Psoas muscle (tissue), 8 donors: Measurements from ENCODE around the gene TAB3. TPM values are rescaled to one million over a fixed set of nuclear protein-coding genes. Genes with fewer than 3 reads are reported as not detected.

Source experiments
- ATAC-seq, 4 donors: fragments of 200-7000 bp; cut with Tn5 transposase; one replicate each; pipeline ENCODE4 v1.9.1; 2020; ENCODE audit warnings: moderate library complexity in 3 of 4, mild to moderate bottlenecking in 2 of 4
- DNase-seq, 2 donors: peaks; one replicate each; pipeline ENCODE4 v3.0.0-alpha.2; 2020
- H3K27ac ChIP-seq: fragments of 200-600 bp; one replicate; pipeline ENCODE4 v1.8.0; 2022
- H3K27me3 ChIP-seq, 3 donors: fragments of 200-600 bp in 1 of 3; one replicate each; pipeline versions ENCODE4 v1.6.1 to v1.8.0; 2013 to 2022; ENCODE audit warnings: low read length in 2 of 3, mild to moderate bottlenecking in 2 of 3, moderate library complexity in 1 of 3; ENCODE audit not compliant: insufficient read depth in 3 of 3
- H3K36me3 ChIP-seq, 2 donors: fragments of 200-600 bp in 1 of 2; one replicate each; pipeline versions ENCODE4 v1.6.1 to v1.8.0; 2013 to 2022; ENCODE audit warnings: low read depth in 1 of 2, mild to moderate bottlenecking in 1 of 2, moderate library complexity in 1 of 2; ENCODE audit not compliant: insufficient read depth in 1 of 2
- H3K4me1 ChIP-seq: fragments of 200-600 bp; one replicate; pipeline ENCODE4 v1.8.0; 2022
- H3K4me3 ChIP-seq: fragments of 200-600 bp; one replicate; pipeline ENCODE4 v1.8.0; 2022; ENCODE audit warnings: mild to moderate bottlenecking
- H3K9me3 ChIP-seq: fragments of 200-600 bp; one replicate; pipeline ENCODE4 v1.8.0; 2022
- CTCF ChIP-seq: fragments of 200-600 bp; IDR thresholded peaks from one replicate; pipeline ENCODE4 v1.8.0; 2022; ENCODE audit warnings: antibody characterized with exemption
- WGBS, 3 donors: extraction: QIAGEN DNeasy Blood & Tissue Kit; methylation state at CpG; one replicate each; pipeline versions ENCODE4 v1.1.6 to v1.1.7; 2013; 5-methylcytosine and 5-hydroxymethylcytosine counted together
- intact Hi-C, 2 donors: fragments of 100-400 bp; cut with DNase I; formaldehyde crosslinking; loops; one replicate each; pipeline versions ENCODE4 v1.11.0 to v1.14.2; 2022
- polyA plus RNA-seq, 3 donors: library from polyadenylated mRNA; stranded (reverse); fragments of 200-250 nt; gene quantifications; one replicate each; pipeline ENCODE4 v1.2.3, GENCODE V29; 2013
- total RNA-seq, 4 donors: library from RNA; stranded (reverse); fragmentation: NEBNext Ultra II Directional in 2 of 4; extraction: Animal tissue kit (Norgen Biotek cat#: 25700) in 2 of 4; gene quantifications; one replicate each; pipeline versions ENCODE4 v1.2.1 to v1.2.4, GENCODE V29; 2021 to 2023
- donor health status: healthy with polysubstance abuse.
- donor health status: DM: no; HTN: no; CAD: no; lungs with moderate emphysema.
- donor health status: Bipolar disorder and iron deficiency.
- donor health status: healthy.
- donor health status: DM: yes; HTN: yes; CAD: no.
- donor health status: DM: no; HTN: no; CAD: no.
- donor health status: DM: no; HTN: no; CAD: no.
- donor health status: DM: yes; HTN: yes; CAD: no.

The TAB3 gene
- total and polyA plus RNA-seq, 7 donors = 4.9 to 15.7 (median 12.3) TPM

- Histone ChIP-seq H3K27ac (no peak overlapping the region), H3K36me3 (no peaks in the 10 kb centered on the region), H3K4me3 (no peak overlapping the region), H3K27me3 (no peaks in the 10 kb centered on the region), H3K4me1 (no peaks in the 10 kb centered on the region), H3K9me3 (peaks cover 9% of the 10 kb centered on the region)
- DNase-seq = no peak
- intact Hi-C loops = no loop called here
- no peak for TF ChIP-seq CTCF
- ATAC-seq = no peak
- 69 to 79% (median 77%) methylated on average over 6 of the region's 6 CpGs for WGBS, 3 donors
Measured at GRCh38 chrX:30930679-30931078, 41.6 kb upstream of the TAB3 start.

- intact Hi-C loops = no loop called here
- H3K27me3 ChIP-seq = no peaks in the 10 kb centered on the region
- TF ChIP-seq CTCF = no peak
- DNase-seq (no peak), ATAC-seq (no peak)
- no peaks in the 10 kb centered on the region for H3K4me1 ChIP-seq
- 40 to 100% (median 93%) methylated on average over 1 of the region's 1 CpG for WGBS, 3 donors
- H3K9me3 ChIP-seq = peaks cover 9% of the 10 kb centered on the region
- H3K4me3 ChIP-seq = no peak overlapping the region
- H3K27ac ChIP-seq = no peak overlapping the region
- no peaks in the 10 kb centered on the region for H3K36me3 ChIP-seq
Measured at GRCh38 chrX:30930143-30930542, 41.1 kb upstream of the TAB3 start.

- 87 to 88% (median 88%) methylated on average over 3 of the region's 3 CpGs for WGBS, 3 donors
- no peak overlapping the region for H3K4me3 ChIP-seq
Measured at GRCh38 chrX:30920271-30920670, 31.2 kb upstream of the TAB3 start.

GRCh38 chrX:30918480-30918879 is 29.4 kb upstream of the TAB3 start:
- WGBS, 3 donors = 89 to 96% (median 91%) methylated on average over 1 of the region's 1 CpG
- no peaks in the 10 kb centered on the region for H3K36me3 ChIP-seq
- H3K27me3 ChIP-seq = peaks cover 0 to 11% (median 0%) of the 10 kb centered on the region in 3 donors
- TF ChIP-seq CTCF = no peak
- no peak overlapping the region for H3K27ac ChIP-seq
- H3K4me1 ChIP-seq = no peaks in the 10 kb centered on the region
- H3K4me3 ChIP-seq = no peak overlapping the region
- intact Hi-C loops = no loop called here
- no peak for ATAC-seq
- no peaks in the 10 kb centered on the region for H3K9me3 ChIP-seq
- no peak for DNase-seq

More at GRCh38 chrX:30920271-30920670, 31.2 kb upstream of the TAB3 start:
- Histone ChIP-seq H3K27ac (no peak overlapping the region), H3K9me3 (no peaks in the 10 kb centered on the region), H3K27me3 (peaks cover 0 to 11% (median 0%) of the 10 kb centered on the region in 3 donors), H3K36me3 (no peaks in the 10 kb centered on the region), H3K4me1 (no peaks in the 10 kb centered on the region)
- intact Hi-C loops = no loop called here
- no peak for DNase-seq
- TF ChIP-seq CTCF = no peak
- ATAC-seq = no peak

GRCh38 chrX:30913492-30913891 is 24.4 kb upstream of the TAB3 start:
- no peaks in the 10 kb centered on the region for H3K4me1 ChIP-seq
- H3K27me3 ChIP-seq = peaks cover 0 to 4% (median 0%) of the 10 kb centered on the region in 3 donors
- no peak for TF ChIP-seq CTCF
- no peaks in the 10 kb centered on the region for H3K9me3 ChIP-seq
- intact Hi-C loops = no loop called here
- H3K4me3 ChIP-seq = no peak overlapping the region
- DNase-seq (no peak), ATAC-seq (no peak)
- H3K36me3 ChIP-seq = no peaks in the 10 kb centered on the region
- no peak overlapping the region for H3K27ac ChIP-seq
- 86 to 100% (median 98%) methylated on average over 2 of the region's 2 CpGs for WGBS, 3 donors
